Endothelial cell (in vitro differentiated cells): ENCODE results near the gene CNOT1. TPM values are rescaled to one million over a fixed set of nuclear protein-coding genes. Genes with fewer than 3 reads are reported as not detected.

ENCODE experiments used
- DNase-seq: peaks from one replicate; pipeline ENCODE4 v3.0.0; 2021; ENCODE audit warnings: low spot score
- H3K27ac Mint-ChIP-seq: one replicate; pipeline ENCODE4 v1.8.0; 2021; ENCODE audit warnings: mixed read lengths, inconsistent platforms; ENCODE audit not compliant: unreplicated experiment
- H3K27me3 Mint-ChIP-seq: one replicate; pipeline ENCODE4 v1.8.0; 2021; ENCODE audit warnings: mild to moderate bottlenecking, moderate library complexity, mixed read lengths, inconsistent platforms; ENCODE audit not compliant: unreplicated experiment
- H3K36me3 Mint-ChIP-seq: one replicate; pipeline ENCODE4 v1.8.0; 2021; ENCODE audit warnings: mild to moderate bottlenecking, low read depth, mixed read lengths, inconsistent platforms; ENCODE audit not compliant: unreplicated experiment
- H3K4me1 Mint-ChIP-seq: one replicate; pipeline ENCODE4 v1.8.0; 2021; ENCODE audit warnings: mild to moderate bottlenecking, mixed read lengths, inconsistent platforms; ENCODE audit not compliant: unreplicated experiment
- H3K4me3 Mint-ChIP-seq: one replicate; pipeline ENCODE4 v1.8.0; 2021; ENCODE audit warnings: mild to moderate bottlenecking, mixed read lengths, inconsistent platforms; ENCODE audit not compliant: unreplicated experiment
- H3K9me3 Mint-ChIP-seq: one replicate; pipeline ENCODE4 v1.8.0; 2021; ENCODE audit warnings: mixed read lengths, inconsistent platforms; ENCODE audit not compliant: unreplicated experiment
- CTCF ChIP-seq: fragments of 200-600 bp; sonication (generic); IDR thresholded peaks from one replicate; pipeline ENCODE4 v1.5.0; 2021; ENCODE audit warnings: antibody characterized with exemption; ENCODE audit not compliant: unreplicated experiment
- total RNA-seq: library from RNA; stranded (reverse); fragmentation: NEBNext Ultra II Directional; extraction: Animal tissue kit (Norgen Biotek cat#: 25700); gene quantifications from one replicate; pipeline ENCODE4 v1.2.1, GENCODE V29; 2021; ENCODE audit not compliant: unreplicated experiment

Gene CNOT1
- total RNA-seq, 1 donor from 2014 or later, result 152 TPM

GRCh38 chr16:58507963-58508670, 121.5 kb downstream of the CNOT1 start:
- H3K27me3 Mint-ChIP-seq, result peaks cover 5% of the 10 kb centered on the region
- H3K4me3 Mint-ChIP-seq, result no peak overlapping the region
- DNase-seq, result no peak

GRCh38 chr16:58507195-58507962, 122.2 kb downstream of the CNOT1 start:
- Mint-ChIP-seq H3K4me3 (no peak overlapping the region), H3K36me3 (peaks cover 3% of the 10 kb centered on the region), H3K9me3 (no peaks in the 10 kb centered on the region), H3K27me3 (peaks cover 4% of the 10 kb centered on the region), H3K4me1 (peaks cover 2% of the 10 kb centered on the region), H3K27ac (peak overlapping the region; percentile 18)
- DNase-seq, result no peak
- TF ChIP-seq CTCF, result no peak

More at GRCh38 chr16:58507963-58508670, 121.5 kb downstream of the CNOT1 start:
- peaks cover 2% of the 10 kb centered on the region for H3K4me1 Mint-ChIP-seq
- no peaks in the 10 kb centered on the region for H3K9me3 Mint-ChIP-seq
- no peak for TF ChIP-seq CTCF
- H3K27ac Mint-ChIP-seq, result no peak overlapping the region
- peaks cover 3% of the 10 kb centered on the region for H3K36me3 Mint-ChIP-seq

GRCh38 chr16:58506241-58507194, 123.1 kb downstream of the CNOT1 start:
- peaks cover 2% of the 10 kb centered on the region for H3K4me1 Mint-ChIP-seq
- H3K4me3 Mint-ChIP-seq, result no peak overlapping the region
- no peak overlapping the region for H3K27ac Mint-ChIP-seq

More at GRCh38 chr16:58506241-58507194, 123.1 kb downstream of the CNOT1 start:
- no peak for TF ChIP-seq CTCF
- Mint-ChIP-seq H3K9me3 (no peaks in the 10 kb centered on the region), H3K36me3 (peaks cover 3% of the 10 kb centered on the region), H3K27me3 (peaks cover 4% of the 10 kb centered on the region)
- DNase-seq, result no peak
